HEK293 (cell line): ENCODE data around the gene BBIP1.

Experiments used
- HOXC10 ChIP-seq: sonication (generic); formaldehyde crosslinking; IDR thresholded peaks from 2 replicates; pipeline ENCODE4 v1.8.1; 2023; ENCODE audit warnings: mild to moderate bottlenecking, missing genetic modification reagents
- TF ChIP-seq, protein P1 (sequence below): fragments of 450-650 bp; formaldehyde crosslinking; IDR thresholded peaks from 2 replicates; pipeline ENCODE4 v1.5.1; 2016; ENCODE audit warnings: missing biosample characterization, missing genetic modification characterization

DNA sequence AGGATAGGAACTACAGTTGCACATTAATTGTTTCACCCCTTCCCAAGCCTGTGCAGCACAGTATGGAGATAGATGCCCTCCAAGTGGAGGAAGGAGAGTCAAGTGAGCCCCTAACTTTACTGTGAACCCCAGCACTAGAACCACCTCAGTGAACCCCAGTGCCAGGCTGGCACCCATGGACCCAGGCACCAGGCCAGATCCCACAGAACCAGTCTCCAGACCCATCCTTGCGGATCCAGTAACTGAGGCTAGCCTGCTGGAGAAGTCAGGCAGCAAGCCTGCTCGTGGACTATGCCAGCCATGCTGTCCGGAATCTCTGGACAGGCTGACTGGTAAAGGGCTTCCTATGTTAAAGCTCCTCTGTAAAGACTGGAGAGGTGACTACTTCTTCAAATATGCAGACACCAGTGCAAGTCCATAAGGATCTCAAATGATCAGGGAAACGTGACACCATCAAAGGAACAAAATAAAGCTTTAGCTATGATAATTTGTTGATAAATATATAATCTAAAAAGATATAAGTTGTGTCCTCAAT, 28.1 kb upstream of the BBIP1 start:
- no peak for TF ChIP-seq HOXC10 (CRISPR knock-in tag)
- TF ChIP-seq, protein P1, sequence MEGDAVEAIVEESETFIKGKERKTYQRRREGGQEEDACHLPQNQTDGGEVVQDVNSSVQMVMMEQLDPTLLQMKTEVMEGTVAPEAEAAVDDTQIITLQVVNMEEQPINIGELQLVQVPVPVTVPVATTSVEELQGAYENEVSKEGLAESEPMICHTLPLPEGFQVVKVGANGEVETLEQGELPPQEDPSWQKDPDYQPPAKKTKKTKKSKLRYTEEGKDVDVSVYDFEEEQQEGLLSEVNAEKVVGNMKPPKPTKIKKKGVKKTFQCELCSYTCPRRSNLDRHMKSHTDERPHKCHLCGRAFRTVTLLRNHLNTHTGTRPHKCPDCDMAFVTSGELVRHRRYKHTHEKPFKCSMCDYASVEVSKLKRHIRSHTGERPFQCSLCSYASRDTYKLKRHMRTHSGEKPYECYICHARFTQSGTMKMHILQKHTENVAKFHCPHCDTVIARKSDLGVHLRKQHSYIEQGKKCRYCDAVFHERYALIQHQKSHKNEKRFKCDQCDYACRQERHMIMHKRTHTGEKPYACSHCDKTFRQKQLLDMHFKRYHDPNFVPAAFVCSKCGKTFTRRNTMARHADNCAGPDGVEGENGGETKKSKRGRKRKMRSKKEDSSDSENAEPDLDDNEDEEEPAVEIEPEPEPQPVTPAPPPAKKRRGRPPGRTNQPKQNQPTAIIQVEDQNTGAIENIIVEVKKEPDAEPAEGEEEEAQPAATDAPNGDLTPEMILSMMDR (tag by site-specific recombination), result no peak
